DND-41 (cell line): ENCODE measurements around the gene LDB2.
A peak's percentile ranks its signal among the peaks of the same experiment; 100 is the strongest.

Source experiments
- ATAC-seq: fragments of 200-7000 bp; cut with Tn5 transposase; 3 replicates; pipeline ENCODE4 v1.9.1; 2021; ENCODE audit warnings: low read depth; ENCODE audit not compliant: insufficient read depth
- DNase-seq: peaks from one replicate; pipeline ENCODE4 v3.0.0-alpha.2; 2020
- H2AFZ ChIP-seq: 2 replicates; pipeline ENCODE4 v1.6.0; 2012; ENCODE audit warnings: low read depth, low read length
- H3K27ac ChIP-seq: 2 replicates; pipeline ENCODE4 v1.5.1; 2012; ENCODE audit warnings: low read length, inconsistent platforms
- H3K27me3 ChIP-seq: fragments of 200-600 bp; sonication (generic); 2 replicates; pipeline ENCODE4 v1.6.0; 2012; ENCODE audit warnings: low read length, mild to moderate bottlenecking, inconsistent platforms; ENCODE audit not compliant: insufficient read depth, poor library complexity
- H3K36me3 ChIP-seq: 2 replicates; pipeline ENCODE4 v1.5.1; 2012; ENCODE audit warnings: low read length, inconsistent platforms; ENCODE audit not compliant: insufficient read depth
- H3K4me1 ChIP-seq: 2 replicates; pipeline ENCODE4 v1.5.1; 2012; ENCODE audit warnings: mild to moderate bottlenecking, low read length; ENCODE audit not compliant: insufficient read depth
- H3K4me2 ChIP-seq: 2 replicates; pipeline ENCODE4 v1.6.0; 2012; ENCODE audit warnings: mild to moderate bottlenecking, moderate library complexity, low read length, inconsistent platforms; ENCODE audit not compliant: insufficient read depth
- H3K4me3 ChIP-seq, 2 experiments: fragments of 200-600 bp in 1 of 2; shearing (Covaris generic) in 1 of 2; 2 replicates each; pipeline ENCODE4 v1.5.1; 2012 to 2016; ENCODE audit warnings: inconsistent platforms in 2 of 2, low read length in 2 of 2, mild to moderate bottlenecking in 2 of 2, low read depth in 1 of 2, moderate library complexity in 1 of 2
- H3K79me2 ChIP-seq: 2 replicates; pipeline ENCODE4 v1.6.0; 2012; ENCODE audit warnings: low read length, inconsistent platforms; ENCODE audit not compliant: insufficient read depth
- H3K9ac ChIP-seq: 2 replicates; pipeline ENCODE4 v1.6.0; 2012; ENCODE audit warnings: low read depth, mild to moderate bottlenecking, inconsistent platforms, low read length, moderate library complexity
- H3K9me3 ChIP-seq: 2 replicates; pipeline ENCODE4 v1.5.1; 2012; ENCODE audit warnings: low read length, moderate library complexity, mild to moderate bottlenecking, inconsistent platforms; ENCODE audit not compliant: insufficient read depth, severe bottlenecking
- H4K20me1 ChIP-seq: 2 replicates; pipeline ENCODE4 v1.6.0; 2012; ENCODE audit warnings: low read length; ENCODE audit not compliant: insufficient read depth
- CTCF ChIP-seq: IDR thresholded peaks from 2 replicates; pipeline ENCODE4 v1.5.1; 2012; ENCODE audit warnings: borderline replicate concordance, low read length, moderate library complexity, mild to moderate bottlenecking; ENCODE audit not compliant: poor library complexity, severe bottlenecking; ENCODE audit errors: extremely low read depth
- EZH2 ChIP-seq: IDR thresholded peaks from 3 replicates; pipeline ENCODE4 v1.6.1; 2012; ENCODE audit warnings: borderline replicate concordance, low read depth, mild to moderate bottlenecking, moderate library complexity, low read length, inconsistent platforms; ENCODE audit not compliant: severe bottlenecking

LDB2 gene

GRCh38 chr4:16585053-16585452, 313.4 kb downstream of the LDB2 start:
- ATAC-seq = no peak
- TF ChIP-seq EZH2 (no peak), CTCF (no peak)
- H3K4me1 ChIP-seq = no peaks in the 10 kb centered on the region

GRCh38 chr4:16583764-16584163, 314.7 kb downstream of the LDB2 start:
- no peak overlapping the region for H3K9ac ChIP-seq
- no peaks in the 10 kb centered on the region for H3K27me3 ChIP-seq
- H3K36me3 ChIP-seq = no peaks in the 10 kb centered on the region
- H3K4me2 ChIP-seq = no peak overlapping the region
- no peak overlapping the region for H3K27ac ChIP-seq
- H4K20me1 ChIP-seq = no peaks in the 10 kb centered on the region
- TF ChIP-seq EZH2 (no peak), CTCF (no peak)
- no peak overlapping the region for H3K4me3 ChIP-seq
- no peak overlapping the region for H2AFZ ChIP-seq
- H3K9me3 ChIP-seq = no peaks in the 10 kb centered on the region
- DNase-seq (no peak), ATAC-seq (no peak)
- no peaks in the 10 kb centered on the region for H3K79me2 ChIP-seq
- H3K4me1 ChIP-seq = no peaks in the 10 kb centered on the region

More at GRCh38 chr4:16585053-16585452, 313.4 kb downstream of the LDB2 start:
- Histone ChIP-seq H3K36me3 (no peaks in the 10 kb centered on the region), H4K20me1 (no peaks in the 10 kb centered on the region), H3K79me2 (no peaks in the 10 kb centered on the region), H3K9me3 (no peaks in the 10 kb centered on the region), H3K9ac (no peak overlapping the region), H3K4me2 (no peak overlapping the region), H3K27ac (no peak overlapping the region), H2AFZ (no peak overlapping the region), H3K27me3 (no peaks in the 10 kb centered on the region), H3K4me3 (no peak overlapping the region)
- DNase-seq = no peak

GRCh38 chr4:16582526-16582925, 315.9 kb downstream of the LDB2 start:
- no peaks in the 10 kb centered on the region for H3K27me3 ChIP-seq
- TF ChIP-seq EZH2 (no peak), CTCF (peak; percentile 33)
- H3K9me3 ChIP-seq = no peaks in the 10 kb centered on the region
- H3K4me3 ChIP-seq = no peak overlapping the region
- no peak overlapping the region for H3K27ac ChIP-seq
- H3K36me3 ChIP-seq = no peaks in the 10 kb centered on the region
- H4K20me1 ChIP-seq = no peaks in the 10 kb centered on the region
- ATAC-seq (no peak), DNase-seq (peak; percentile 5)
- H3K4me1 ChIP-seq = no peaks in the 10 kb centered on the region
- H2AFZ ChIP-seq = no peak overlapping the region
- H3K4me2 ChIP-seq = no peak overlapping the region
- H3K79me2 ChIP-seq = no peaks in the 10 kb centered on the region
- no peak overlapping the region for H3K9ac ChIP-seq

GRCh38 chr4:16582036-16582435, 316.4 kb downstream of the LDB2 start:
- no peak overlapping the region for H3K27ac ChIP-seq
- no peaks in the 10 kb centered on the region for H4K20me1 ChIP-seq
- H3K9me3 ChIP-seq = no peaks in the 10 kb centered on the region
- no peaks in the 10 kb centered on the region for H3K79me2 ChIP-seq
- TF ChIP-seq EZH2 (no peak), CTCF (no peak)
- no peaks in the 10 kb centered on the region for H3K4me1 ChIP-seq
- no peak overlapping the region for H2AFZ ChIP-seq
- H3K4me3 ChIP-seq = no peak overlapping the region
- H3K9ac ChIP-seq = no peak overlapping the region
- H3K27me3 ChIP-seq = no peaks in the 10 kb centered on the region
- H3K36me3 ChIP-seq = no peaks in the 10 kb centered on the region
- H3K4me2 ChIP-seq = no peak overlapping the region
- DNase-seq = no peak
- ATAC-seq = no peak
